Spleen (tissue), 7 donors: ENCODE data around the gene DMRT1.

Source experiments
- POLR2A ChIP-seq, 3 donors: fragments of 450-650 bp; IDR thresholded peaks; one replicate each; pipeline ENCODE4 v1.5.1; 2017; ENCODE audit warnings: antibody characterized with exemption in 3 of 3, mild to moderate bottlenecking in 1 of 3
- TF ChIP-seq, protein P1 (sequence below), 11 experiments: fragments of 200-600 bp in 7 of 11; fragments of 450-650 bp in 4 of 11; sonication (generic) in 4 of 11; IDR thresholded peaks in 8 of 11; conservative IDR thresholded peaks in 3 of 11; 1 replicate in 7 of 11; 2 replicates in 4 of 11; pipeline versions ENCODE4 v1.4.0 to v1.8.0; 2016 to 2021; ENCODE audit warnings: antibody characterized with exemption in 11 of 11, inconsistent platforms in 4 of 11, mild to moderate bottlenecking in 1 of 11
- donor health status: DM: no; HTN: no; CAD: no; lungs with moderate emphysema.
- donor health status: DM: no; HTN: no; CAD: no.
- donor health status: DM: no; HTN: no; CAD: no.

DNA sequence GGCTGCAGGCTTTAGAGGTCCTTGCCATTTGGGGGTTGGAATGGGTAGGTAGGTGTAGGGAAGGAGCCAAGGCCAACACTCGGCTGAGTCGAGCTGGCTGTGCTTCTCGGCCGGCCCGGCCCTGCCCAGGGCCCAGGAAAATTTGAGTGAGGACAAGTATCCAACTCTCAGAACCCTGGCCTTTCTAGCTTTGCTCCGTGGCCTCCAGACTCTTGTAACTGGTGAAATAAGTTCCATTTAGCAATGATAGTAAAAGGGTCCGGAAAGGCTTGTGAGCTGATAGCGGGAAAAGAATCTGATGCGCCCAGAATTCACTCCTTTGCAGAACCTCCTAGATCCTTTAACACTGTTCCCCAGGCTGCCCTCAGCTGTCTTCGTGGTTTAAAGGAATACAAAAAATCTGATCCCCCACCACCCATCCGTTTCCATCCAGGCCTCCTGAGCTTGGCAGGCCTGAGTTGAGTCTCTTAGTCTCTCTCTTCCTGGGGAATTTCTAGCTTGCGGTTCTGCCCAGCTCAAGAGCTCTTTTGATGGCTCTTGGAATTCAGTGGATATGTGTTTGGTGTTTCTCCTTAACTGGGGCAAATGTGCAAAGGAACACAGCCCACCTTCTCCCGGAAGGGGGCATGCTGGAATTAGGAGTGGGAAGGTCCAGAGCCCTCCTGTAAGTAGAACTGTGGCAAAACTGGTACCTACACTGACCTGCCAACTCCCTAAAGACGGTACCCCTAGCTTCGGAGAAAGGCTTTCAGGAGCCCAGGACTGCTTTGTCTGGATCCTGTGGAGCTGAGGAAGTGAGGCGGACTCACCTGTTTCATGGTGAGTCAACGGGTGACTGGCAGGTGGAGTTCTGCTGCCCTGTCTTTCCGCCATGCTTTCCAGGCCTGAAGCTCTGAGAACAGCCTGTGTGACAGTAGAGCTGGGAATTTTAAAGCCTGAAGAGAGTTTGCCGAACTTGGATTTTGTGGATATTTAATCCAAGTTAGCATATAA, 136.6 kb downstream of the DMRT1 start:
- TF ChIP-seq, protein P1, sequence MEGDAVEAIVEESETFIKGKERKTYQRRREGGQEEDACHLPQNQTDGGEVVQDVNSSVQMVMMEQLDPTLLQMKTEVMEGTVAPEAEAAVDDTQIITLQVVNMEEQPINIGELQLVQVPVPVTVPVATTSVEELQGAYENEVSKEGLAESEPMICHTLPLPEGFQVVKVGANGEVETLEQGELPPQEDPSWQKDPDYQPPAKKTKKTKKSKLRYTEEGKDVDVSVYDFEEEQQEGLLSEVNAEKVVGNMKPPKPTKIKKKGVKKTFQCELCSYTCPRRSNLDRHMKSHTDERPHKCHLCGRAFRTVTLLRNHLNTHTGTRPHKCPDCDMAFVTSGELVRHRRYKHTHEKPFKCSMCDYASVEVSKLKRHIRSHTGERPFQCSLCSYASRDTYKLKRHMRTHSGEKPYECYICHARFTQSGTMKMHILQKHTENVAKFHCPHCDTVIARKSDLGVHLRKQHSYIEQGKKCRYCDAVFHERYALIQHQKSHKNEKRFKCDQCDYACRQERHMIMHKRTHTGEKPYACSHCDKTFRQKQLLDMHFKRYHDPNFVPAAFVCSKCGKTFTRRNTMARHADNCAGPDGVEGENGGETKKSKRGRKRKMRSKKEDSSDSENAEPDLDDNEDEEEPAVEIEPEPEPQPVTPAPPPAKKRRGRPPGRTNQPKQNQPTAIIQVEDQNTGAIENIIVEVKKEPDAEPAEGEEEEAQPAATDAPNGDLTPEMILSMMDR (IDR thresholded peaks at IDR 0.05 in 8 of 11, conservative IDR thresholded peaks at IDR 0.05 in 3 of 11) = no peak
- TF ChIP-seq POLR2A (IDR thresholded peaks at IDR 0.05) = no peak
